Measurements from ENCODE around the gene PIK3C2B.

The PIK3C2B gene

DNA sequence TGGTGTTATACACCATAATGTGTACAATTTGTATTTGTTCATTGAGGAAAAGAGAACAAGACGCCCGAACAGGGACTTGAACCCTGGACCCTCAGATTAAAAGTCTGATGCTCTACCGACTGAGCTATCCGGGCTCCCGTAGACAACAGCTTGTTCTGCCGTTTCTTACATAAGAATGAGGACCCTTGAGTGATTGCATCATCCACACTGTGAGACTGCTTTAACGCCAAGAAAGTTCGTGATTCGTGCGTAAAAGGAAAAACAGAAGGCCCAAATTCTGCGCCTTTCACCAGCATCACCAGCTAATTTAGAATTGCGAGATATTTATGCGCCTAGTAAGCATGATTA is 12.3 kb upstream of the PIK3C2B start:
- H3K4me3 ChIP-seq (ENCODE audit: low read depth, low read length) = peak overlapping the region; percentile 69
- TF ChIP-seq, protein P1, sequence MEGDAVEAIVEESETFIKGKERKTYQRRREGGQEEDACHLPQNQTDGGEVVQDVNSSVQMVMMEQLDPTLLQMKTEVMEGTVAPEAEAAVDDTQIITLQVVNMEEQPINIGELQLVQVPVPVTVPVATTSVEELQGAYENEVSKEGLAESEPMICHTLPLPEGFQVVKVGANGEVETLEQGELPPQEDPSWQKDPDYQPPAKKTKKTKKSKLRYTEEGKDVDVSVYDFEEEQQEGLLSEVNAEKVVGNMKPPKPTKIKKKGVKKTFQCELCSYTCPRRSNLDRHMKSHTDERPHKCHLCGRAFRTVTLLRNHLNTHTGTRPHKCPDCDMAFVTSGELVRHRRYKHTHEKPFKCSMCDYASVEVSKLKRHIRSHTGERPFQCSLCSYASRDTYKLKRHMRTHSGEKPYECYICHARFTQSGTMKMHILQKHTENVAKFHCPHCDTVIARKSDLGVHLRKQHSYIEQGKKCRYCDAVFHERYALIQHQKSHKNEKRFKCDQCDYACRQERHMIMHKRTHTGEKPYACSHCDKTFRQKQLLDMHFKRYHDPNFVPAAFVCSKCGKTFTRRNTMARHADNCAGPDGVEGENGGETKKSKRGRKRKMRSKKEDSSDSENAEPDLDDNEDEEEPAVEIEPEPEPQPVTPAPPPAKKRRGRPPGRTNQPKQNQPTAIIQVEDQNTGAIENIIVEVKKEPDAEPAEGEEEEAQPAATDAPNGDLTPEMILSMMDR (IDR thresholded peaks at IDR 0.05; ENCODE audit: insufficient read depth, low read depth, low read length, missing control alignments) = no peak
- DNase-seq (ENCODE audit: low read depth) = peak; percentile 95

DNA sequence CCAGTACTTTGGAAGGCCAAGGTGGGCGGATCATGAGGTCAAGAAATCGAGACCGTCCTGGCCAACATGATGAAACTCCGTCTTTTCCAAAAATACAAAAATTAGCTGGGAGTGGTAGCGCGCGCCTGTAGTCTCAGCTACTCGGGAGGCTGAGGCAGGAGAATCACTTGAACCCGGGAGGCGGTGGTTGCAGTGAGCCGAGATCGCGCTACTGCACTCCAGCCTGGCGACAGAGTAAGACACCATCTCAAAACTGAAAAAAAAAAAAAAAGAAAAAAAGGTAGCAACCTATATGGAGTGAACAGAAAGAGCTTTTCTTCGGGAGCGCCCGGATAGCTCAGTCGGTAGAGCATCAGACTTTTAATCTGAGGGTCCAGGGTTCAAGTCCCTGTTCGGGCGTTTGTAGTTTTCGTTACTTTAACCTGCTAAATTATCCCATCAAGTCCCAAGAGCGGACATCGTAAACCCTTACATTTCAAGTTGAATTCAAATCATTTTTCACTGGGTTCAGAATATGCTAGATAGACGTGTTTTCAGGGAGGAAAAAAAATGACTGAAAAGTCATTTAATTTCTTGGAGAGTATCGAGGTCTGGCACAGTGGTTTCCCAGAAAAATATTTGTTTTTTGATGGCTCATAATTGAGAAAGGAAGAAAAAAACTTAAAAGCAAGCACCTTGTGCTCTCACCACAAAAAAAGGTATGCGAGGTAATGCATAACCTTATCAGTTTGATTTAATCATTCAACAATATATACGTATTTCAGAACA is 11.8 kb upstream of the PIK3C2B start:
- H3K4me3 ChIP-seq (ENCODE audit: low read depth, low read length) = peak overlapping the region; percentile 69
- peak; percentile 93 for DNase-seq (ENCODE audit: low read depth)
- TF ChIP-seq, protein P1 (IDR thresholded peaks at IDR 0.05; ENCODE audit: insufficient read depth, low read depth, low read length, missing control alignments) = no peak

GRCh38 chr1:204505674-204506200 is 11.1 kb upstream of the PIK3C2B start:
- DNase-seq (ENCODE audit: low read depth) = no peak
- TF ChIP-seq, protein P1 (IDR thresholded peaks at IDR 0.05; ENCODE audit: insufficient read depth, low read depth, low read length, missing control alignments) = no peak
- peak overlapping the region; percentile 69 for H3K4me3 ChIP-seq (ENCODE audit: low read depth, low read length)

DNA sequence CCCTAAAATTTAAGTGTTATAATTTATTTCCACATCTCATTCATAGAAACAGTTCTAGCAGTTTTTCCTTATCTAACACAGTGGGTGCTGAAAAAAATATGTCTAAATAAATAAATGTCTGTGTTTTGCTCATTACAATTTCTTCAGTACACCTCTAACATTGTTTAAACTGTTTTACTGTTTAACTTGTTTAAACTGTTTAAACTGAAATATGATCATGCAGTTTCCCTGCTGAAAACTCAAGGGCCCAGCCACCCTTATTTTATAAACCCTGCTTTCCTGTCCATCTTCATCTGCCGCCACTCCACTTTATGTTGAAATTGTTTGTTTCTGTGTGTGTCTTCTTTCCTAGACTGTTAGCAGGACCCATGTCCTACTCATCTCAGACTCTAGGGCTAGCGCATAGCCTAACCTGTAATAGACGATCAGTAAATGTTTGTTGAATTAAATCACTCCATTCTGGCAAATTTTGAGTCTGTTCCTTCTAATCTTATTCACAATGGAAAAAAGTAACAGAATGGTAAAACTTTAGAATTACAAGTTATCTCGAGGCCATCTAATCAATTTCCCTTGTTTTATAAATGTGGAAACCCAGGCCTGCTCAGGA is 9.4 kb upstream of the PIK3C2B start:
- no peak for DNase-seq (ENCODE audit: low read depth)
- TF ChIP-seq, protein P1 (IDR thresholded peaks at IDR 0.05; ENCODE audit: insufficient read depth, low read depth, low read length, missing control alignments) = no peak
- H3K4me3 ChIP-seq (ENCODE audit: low read depth, low read length) = no peak overlapping the region

- peak; percentile 82 for DNase-seq (ENCODE audit: low read depth)
- TF ChIP-seq, protein P1 (IDR thresholded peaks at IDR 0.05; ENCODE audit: insufficient read depth, low read depth, low read length, missing control alignments) = peak; percentile 60
- H3K4me3 ChIP-seq (ENCODE audit: low read depth, low read length) = no peak overlapping the region
Measured at GRCh38 chr1:204503122-204503912, 8.7 kb upstream of the PIK3C2B start.

- TF ChIP-seq, protein P1 (IDR thresholded peaks at IDR 0.05; ENCODE audit: insufficient read depth, low read depth, low read length, missing control alignments) = no peak
Measured at GRCh38 chr1:204502241-204502640, 7.6 kb upstream of the PIK3C2B start.

More at GRCh38 chr1:204502241-204502640, 7.6 kb upstream of the PIK3C2B start:
- no peak for DNase-seq (ENCODE audit: low read depth)
- H3K4me3 ChIP-seq (ENCODE audit: low read depth, low read length) = no peak overlapping the region

All from GM12865 (cell line).